AG09319 (cell line): Measurements from ENCODE around the gene CASKIN2.

Experiments used
- DNase-seq: peaks from one replicate; pipeline ENCODE4 v3.0.0-alpha.2; 2010; ENCODE audit warnings: low read depth; ENCODE audit errors: extremely low read depth
- CTCF ChIP-seq: IDR thresholded peaks from 2 replicates; pipeline ENCODE4 v1.5.1; 2011; ENCODE audit warnings: low read depth, mild to moderate bottlenecking, inconsistent platforms, low read length, moderate library complexity

CASKIN2 gene

GRCh38 chr17:75552425-75553294, 37.3 kb upstream of the CASKIN2 start:
- no peak for TF ChIP-seq CTCF
- no peak for DNase-seq

DNA sequence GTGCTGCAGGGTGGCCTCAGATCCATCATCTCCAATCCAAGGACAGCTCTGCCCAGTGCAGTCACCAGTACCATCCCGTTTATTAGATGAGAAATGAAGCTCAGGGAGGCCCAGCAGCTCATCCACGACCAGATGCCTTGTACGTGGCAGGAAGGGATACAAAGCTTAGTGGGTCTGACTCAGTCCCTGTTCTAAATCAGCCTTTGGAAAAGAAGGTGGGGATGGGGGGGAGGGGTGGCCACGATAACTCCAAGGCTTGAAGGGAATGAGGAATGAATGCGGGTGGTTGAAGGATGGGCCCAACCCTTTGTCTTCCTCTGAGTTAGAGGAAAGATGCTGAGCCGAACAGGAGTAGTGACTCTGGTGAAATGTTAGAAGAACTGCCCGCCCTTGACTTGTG, 35.9 kb upstream of the CASKIN2 start:
- no peak for TF ChIP-seq CTCF
- no peak for DNase-seq

- no peak for DNase-seq
- TF ChIP-seq CTCF = no peak
These were observed 34.8 kb upstream of the CASKIN2 start for GRCh38 chr17:75550139-75550465.

DNA sequence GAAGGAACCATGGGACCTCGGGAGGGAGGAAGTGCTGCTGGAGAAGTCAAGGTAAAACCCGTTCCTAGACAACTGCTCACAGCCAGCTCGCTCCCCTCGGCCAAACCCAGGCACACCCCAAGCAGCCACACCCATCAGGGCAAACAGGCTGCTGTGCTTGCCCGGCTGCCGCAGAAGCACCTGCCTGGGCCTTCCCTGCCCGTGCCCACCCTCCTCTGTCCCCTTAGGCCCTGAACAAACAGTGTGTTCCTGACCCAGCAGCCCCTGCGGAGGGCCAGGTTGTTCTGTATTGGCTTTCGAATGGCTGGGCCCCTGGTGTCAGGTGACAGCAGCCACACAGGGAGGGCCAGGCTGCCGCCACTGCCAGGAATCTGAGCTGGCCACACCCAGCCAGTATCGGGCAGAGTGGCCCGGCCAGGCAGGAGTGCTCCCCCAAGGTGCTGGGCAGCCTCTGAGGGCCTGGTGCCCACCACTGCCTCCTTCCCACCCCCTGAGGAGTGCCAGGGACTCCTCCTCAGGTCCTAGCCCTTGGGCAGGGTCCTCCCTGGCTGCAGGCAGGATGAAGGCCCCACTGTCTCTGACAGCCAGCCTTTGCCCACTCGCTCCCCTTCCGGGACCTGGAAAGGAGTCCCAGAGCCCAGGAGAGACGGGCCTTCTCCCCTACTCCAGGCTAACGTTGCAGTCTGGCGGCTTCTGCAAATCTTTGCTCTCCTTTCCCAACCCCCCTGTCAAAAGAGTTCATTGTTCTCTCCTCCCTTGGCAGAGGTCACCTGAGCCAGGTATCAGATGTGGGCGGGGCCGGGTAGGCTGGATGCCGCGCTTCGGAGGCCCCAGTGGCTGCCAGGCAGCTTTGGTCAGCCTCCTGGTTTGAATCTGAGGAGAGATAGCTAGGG, 34.2 kb upstream of the CASKIN2 start:
- no peak for DNase-seq
- TF ChIP-seq CTCF = no peak

GRCh38 chr17:75548813-75549212, 33.5 kb upstream of the CASKIN2 start:
- TF ChIP-seq CTCF = no peak
- DNase-seq = no peak

DNA sequence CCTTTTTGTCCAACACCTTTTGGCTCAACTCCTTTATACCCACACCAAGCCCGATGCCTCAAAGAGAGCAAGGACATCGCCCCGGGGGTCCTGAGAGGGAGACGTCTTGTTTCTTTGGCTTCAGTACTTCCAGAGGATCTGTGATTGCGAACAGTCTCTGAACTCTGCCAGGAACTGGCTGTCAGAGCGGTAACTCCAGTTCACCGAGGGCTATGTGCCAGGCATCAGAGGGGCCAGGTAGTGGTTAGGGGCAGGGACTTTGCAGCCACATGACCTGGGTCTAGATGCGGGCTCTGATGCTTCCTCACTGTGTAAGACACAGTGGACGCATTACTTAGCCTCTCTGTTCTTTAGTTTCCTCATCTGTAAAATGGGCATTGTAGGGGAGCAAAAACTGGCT, 31.8 kb upstream of the CASKIN2 start:
- no peak for DNase-seq
- TF ChIP-seq CTCF = no peak

- no peak for DNase-seq
- no peak for TF ChIP-seq CTCF
These were observed 30.8 kb upstream of the CASKIN2 start for GRCh38 chr17:75546181-75546580.
